Dendritic cell treated with granulocyte-macrophage colony-stimulating factor and Interleukin-4, amounts not matched to agents 40 ng/mL and 50 ng/mL, for 4 days (primary cell): Measurements from ENCODE around the gene SOAT2.

Source experiments
- H3K27ac Mint-ChIP-seq: one replicate; pipeline ENCODE4 v1.8.0; 2022; ENCODE audit warnings: mild to moderate bottlenecking, mixed read lengths
- H3K27me3 Mint-ChIP-seq: one replicate; pipeline ENCODE4 v1.8.0; 2022; ENCODE audit warnings: mild to moderate bottlenecking, mixed read lengths
- H3K36me3 Mint-ChIP-seq: one replicate; pipeline ENCODE4 v1.8.0; 2022; ENCODE audit warnings: low read depth, mixed read lengths
- H3K4me1 Mint-ChIP-seq: one replicate; pipeline ENCODE4 v1.8.0; 2022; ENCODE audit warnings: low read depth, mixed read lengths
- H3K4me3 Mint-ChIP-seq: one replicate; pipeline ENCODE4 v1.8.0; 2022; ENCODE audit warnings: mild to moderate bottlenecking, moderate library complexity, mixed read lengths
- H3K9me3 Mint-ChIP-seq: one replicate; pipeline ENCODE4 v1.8.0; 2022; ENCODE audit warnings: mixed read lengths
- intact Hi-C: fragments of 100-400 bp; cut with micrococcal nuclease; formaldehyde crosslinking; loops from one replicate; pipeline ENCODE4 v1.15.0; 2022

The SOAT2 gene

DNA sequence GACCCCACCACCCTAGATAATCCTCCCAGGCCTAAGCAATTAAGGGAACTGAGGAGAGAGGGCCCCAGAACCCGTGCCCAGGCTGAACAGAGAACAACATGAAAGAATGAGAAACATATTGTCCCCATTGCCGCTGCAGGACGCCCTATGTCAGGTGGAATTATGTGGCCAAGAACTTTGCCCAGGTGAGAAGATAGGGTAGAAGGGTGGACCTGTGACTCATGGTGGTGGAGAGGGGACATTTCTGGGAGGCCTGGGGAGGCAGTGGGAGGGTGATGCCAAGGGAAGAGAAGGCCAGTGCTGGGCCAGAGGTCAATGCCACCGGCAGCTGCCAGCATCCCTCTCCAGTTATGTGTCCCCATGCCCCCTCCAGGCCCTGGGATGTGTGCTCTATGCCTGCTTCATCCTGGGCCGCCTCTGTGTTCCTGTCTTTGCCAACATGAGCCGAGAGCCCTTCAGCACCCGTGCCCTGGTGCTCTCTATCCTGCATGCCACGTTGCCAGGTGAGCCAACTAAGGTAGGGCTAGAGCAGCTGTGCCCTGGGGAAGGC lies 15.5 kb downstream of the SOAT2 start:
- intact Hi-C loops = no loop called here
- H3K9me3 Mint-ChIP-seq = no peaks in the 10 kb centered on the region
- no peak overlapping the region for H3K4me3 Mint-ChIP-seq
- H3K4me1 Mint-ChIP-seq = no peaks in the 10 kb centered on the region
- peaks cover 2% of the 10 kb centered on the region for H3K27me3 Mint-ChIP-seq
- no peak overlapping the region for H3K27ac Mint-ChIP-seq
- no peaks in the 10 kb centered on the region for H3K36me3 Mint-ChIP-seq

DNA sequence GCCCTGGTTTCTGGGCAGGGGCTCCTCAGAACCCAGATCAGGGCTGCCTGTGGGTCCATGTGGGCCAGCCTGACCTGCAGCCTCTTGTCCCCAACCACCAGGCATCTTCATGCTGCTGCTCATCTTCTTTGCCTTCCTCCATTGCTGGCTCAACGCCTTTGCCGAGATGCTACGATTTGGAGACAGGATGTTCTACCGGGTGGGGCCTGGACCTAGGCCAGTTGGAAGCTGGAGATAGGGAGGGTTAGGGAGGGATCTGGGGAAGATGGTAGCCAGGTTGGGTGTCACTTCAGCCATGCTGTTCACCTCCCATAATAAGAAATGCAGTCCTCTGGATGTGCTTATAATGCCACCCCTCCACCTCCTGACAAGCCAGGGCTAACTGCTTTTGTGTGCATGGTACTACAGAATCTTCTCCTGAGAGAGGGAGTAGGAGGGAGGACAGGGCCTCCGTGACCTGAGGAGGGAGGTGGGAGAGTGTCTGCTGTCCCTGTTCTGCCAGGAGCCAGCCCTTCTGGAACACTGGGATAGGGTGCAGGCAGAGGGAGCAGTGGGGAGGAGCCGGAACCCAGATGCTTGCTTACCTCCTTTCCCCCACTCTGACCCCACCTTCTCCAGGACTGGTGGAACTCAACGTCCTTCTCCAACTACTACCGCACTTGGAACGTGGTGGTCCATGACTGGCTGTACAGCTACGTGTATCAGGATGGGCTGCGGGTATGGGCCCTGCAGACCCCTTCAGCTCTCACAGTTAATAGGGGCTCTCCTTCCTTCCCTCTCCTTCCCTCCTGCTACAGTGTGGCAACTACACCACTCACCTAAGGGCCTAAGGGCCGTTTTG lies 17.6 kb downstream of the SOAT2 start:
- H3K4me3 Mint-ChIP-seq = no peak overlapping the region
- no peak overlapping the region for H3K27ac Mint-ChIP-seq
- intact Hi-C loops = no loop called here
- H3K9me3 Mint-ChIP-seq = no peaks in the 10 kb centered on the region
- H3K4me1 Mint-ChIP-seq = no peaks in the 10 kb centered on the region
- no peaks in the 10 kb centered on the region for H3K36me3 Mint-ChIP-seq
- H3K27me3 Mint-ChIP-seq = peaks cover 2% of the 10 kb centered on the region

DNA sequence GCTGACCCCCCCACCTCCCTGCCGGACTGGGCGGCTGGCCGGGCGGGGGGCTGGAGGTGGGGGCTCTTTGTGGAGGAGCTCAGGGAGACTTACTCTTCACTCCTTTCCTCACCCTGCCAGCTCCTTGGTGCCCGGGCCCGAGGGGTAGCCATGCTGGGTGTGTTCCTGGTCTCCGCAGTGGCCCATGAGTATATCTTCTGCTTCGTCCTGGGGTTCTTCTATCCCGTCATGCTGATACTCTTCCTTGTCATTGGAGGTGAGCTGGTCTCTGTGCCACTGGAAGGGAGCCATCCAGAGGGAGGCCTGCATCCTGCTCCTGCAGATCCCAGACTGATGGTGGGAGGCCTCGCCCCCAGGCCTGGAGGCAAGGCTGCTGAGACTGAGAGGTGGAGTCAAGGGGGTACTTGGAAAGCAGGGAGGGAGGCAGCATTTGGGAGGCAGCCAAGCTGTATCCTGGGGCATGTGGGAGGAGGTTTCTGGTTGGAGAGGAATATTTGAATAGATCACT lies 19.7 kb downstream of the SOAT2 start:
- no peak overlapping the region for H3K27ac Mint-ChIP-seq
- H3K27me3 Mint-ChIP-seq = peaks cover 2% of the 10 kb centered on the region
- H3K4me1 Mint-ChIP-seq = peaks cover 11% of the 10 kb centered on the region
- no peaks in the 10 kb centered on the region for H3K9me3 Mint-ChIP-seq
- intact Hi-C loops = no loop called here
- no peaks in the 10 kb centered on the region for H3K36me3 Mint-ChIP-seq
- H3K4me3 Mint-ChIP-seq = no peak overlapping the region

DNA sequence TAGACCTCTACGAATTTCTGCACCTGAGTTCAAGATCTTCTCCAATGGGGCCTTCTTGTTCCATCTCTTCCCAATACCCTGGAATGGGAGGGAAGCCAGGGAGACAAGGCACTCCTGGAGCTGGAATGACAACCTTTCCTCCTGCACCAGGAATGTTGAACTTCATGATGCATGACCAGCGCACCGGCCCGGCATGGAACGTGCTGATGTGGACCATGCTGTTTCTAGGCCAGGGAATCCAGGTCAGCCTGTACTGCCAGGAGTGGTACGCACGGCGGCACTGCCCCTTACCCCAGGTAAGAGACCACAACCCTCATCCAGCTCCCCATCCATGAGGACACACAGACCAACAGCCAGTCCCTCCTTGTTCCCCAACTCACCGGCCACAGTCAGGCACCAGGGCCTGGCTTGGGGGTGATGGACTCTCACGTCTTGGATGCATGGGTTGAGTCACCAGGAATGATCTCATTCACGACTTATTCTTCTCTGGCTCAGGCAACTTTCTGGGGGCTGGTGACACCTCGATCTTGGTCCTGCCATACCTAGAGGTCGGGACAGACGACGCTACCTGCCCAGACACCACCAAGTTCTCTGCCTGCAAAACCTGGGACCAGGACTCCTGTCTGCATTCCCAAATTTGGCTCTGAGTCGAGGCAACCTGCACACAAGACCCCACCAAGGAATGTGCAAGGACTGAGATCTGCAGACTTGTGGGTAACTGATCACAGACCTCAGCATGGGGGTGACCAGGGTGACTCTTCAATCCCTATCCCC lies 20.5 kb downstream of the SOAT2 start:
- intact Hi-C loops = no loop called here
- H3K9me3 Mint-ChIP-seq = no peaks in the 10 kb centered on the region
- peaks cover 16% of the 10 kb centered on the region for H3K4me1 Mint-ChIP-seq
- no peak overlapping the region for H3K27ac Mint-ChIP-seq
- no peak overlapping the region for H3K4me3 Mint-ChIP-seq
- peaks cover 2% of the 10 kb centered on the region for H3K27me3 Mint-ChIP-seq
- H3K36me3 Mint-ChIP-seq = no peaks in the 10 kb centered on the region

DNA sequence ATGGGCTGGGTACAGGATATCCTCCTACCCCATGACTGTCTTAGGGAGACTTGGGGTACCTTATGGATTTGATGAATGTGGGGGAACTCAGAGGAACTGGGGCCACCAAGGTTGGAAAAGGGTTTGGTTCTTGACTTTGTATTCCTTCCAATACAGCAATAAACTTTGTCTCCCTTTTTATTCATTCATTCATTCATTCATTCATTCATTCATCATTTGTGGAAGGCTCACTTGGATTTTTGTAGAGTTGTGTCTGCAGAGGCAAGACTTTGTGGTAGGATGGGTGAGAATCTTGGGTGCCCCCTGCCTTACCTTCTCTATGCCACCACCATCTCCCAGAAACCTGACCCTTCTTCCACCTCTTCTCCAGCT lies 21.1 kb downstream of the SOAT2 start:
- H3K4me1 Mint-ChIP-seq = peaks cover 21% of the 10 kb centered on the region
- no peaks in the 10 kb centered on the region for H3K36me3 Mint-ChIP-seq
- no peaks in the 10 kb centered on the region for H3K9me3 Mint-ChIP-seq
- H3K4me3 Mint-ChIP-seq = no peak overlapping the region
- H3K27me3 Mint-ChIP-seq = peaks cover 2% of the 10 kb centered on the region
- H3K27ac Mint-ChIP-seq = no peak overlapping the region
- intact Hi-C loops = no loop called here

DNA sequence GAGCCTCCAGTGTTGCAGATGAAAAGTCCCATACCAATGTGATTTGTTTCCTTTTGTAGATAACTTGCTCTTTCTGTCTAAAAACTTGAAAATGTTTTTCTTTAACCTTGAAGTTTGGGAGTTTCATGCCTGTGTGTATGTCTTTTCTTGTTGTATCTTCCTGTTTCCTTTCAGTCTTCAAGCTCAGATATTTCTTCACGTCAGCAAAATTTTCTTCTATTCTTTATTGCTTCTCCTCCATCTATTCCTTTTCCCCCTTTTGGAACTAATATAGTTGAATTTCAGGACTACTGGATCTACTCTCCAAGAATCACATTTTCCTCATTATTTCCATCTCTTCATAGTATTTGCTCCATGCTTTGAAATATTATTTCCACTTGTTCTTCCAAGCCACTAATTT lies 23.9 kb downstream of the SOAT2 start:
- peaks cover 2% of the 10 kb centered on the region for H3K27me3 Mint-ChIP-seq
- H3K4me3 Mint-ChIP-seq = no peak overlapping the region
- H3K9me3 Mint-ChIP-seq = no peaks in the 10 kb centered on the region
- no peaks in the 10 kb centered on the region for H3K36me3 Mint-ChIP-seq
- intact Hi-C loops = no loop called here
- peaks cover 41% of the 10 kb centered on the region for H3K4me1 Mint-ChIP-seq
- no peak overlapping the region for H3K27ac Mint-ChIP-seq

DNA sequence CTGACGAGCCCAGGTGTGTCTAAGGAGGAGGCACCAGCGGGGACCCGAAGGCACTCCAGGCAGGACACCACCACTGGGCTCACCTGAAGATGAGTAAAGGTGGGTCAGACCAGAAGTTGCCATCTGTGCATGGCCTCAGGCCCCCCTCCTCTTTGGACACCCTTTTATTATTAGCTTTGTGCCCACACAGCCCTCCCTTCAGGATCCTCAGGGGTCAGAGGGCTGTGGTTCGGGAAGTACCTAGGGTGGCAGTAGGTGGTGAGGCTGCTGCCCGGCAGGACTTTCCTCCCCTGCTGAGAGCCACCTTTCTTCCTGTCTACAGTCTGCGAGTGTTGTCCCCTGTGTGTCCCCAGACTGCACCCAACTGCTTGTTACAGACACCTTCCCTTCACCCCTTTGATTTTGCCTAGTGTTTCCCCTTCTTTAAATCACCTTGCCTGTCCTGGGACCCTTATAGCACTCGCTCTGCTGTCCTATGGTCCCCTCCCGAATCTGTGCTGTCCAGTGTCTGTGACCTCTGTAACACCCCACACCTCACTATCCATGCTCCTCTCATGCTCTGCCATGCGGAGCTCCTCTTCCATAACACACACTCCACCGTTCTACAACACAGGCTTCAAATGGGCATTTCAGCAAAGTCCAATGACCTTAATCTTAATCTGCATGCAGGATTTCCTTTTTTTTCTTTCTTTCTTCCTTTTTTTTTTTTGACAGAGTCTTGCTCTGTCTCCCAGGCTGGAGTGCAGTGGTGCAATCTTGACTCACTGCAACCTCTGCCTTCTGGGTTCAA lies 25.7 kb downstream of the SOAT2 start:
- Mint-ChIP-seq H3K36me3 (no peaks in the 10 kb centered on the region), H3K27ac (no peak overlapping the region), H3K4me3 (no peak overlapping the region), H3K4me1 (peaks cover 41% of the 10 kb centered on the region), H3K9me3 (no peaks in the 10 kb centered on the region), H3K27me3 (no peaks in the 10 kb centered on the region)
- intact Hi-C loops = no loop called here

DNA sequence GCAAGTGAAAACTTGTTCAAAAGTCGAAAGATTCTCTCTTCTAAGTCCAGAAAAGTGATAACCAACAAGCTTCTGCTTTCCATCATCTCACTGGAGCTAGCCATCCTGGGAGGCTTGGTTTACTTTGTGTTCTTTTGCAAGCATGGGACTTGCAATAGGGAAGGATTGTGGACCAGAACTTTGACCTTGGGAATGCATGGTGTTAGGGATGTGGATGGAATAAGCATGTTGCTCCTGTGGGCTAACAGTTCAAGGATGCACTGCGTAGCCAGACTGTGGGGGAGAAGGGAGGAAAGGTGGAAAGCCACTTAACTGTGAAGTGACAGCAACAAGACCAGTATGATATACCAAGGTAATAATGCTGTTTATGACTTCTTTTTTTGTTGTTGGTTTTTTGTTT lies 28.6 kb downstream of the SOAT2 start:
- Mint-ChIP-seq H3K36me3 (no peaks in the 10 kb centered on the region), H3K4me3 (no peak overlapping the region), H3K9me3 (no peaks in the 10 kb centered on the region), H3K4me1 (peaks cover 41% of the 10 kb centered on the region), H3K27ac (no peak overlapping the region), H3K27me3 (peaks cover 2% of the 10 kb centered on the region)
- intact Hi-C loops = no loop called here

DNA sequence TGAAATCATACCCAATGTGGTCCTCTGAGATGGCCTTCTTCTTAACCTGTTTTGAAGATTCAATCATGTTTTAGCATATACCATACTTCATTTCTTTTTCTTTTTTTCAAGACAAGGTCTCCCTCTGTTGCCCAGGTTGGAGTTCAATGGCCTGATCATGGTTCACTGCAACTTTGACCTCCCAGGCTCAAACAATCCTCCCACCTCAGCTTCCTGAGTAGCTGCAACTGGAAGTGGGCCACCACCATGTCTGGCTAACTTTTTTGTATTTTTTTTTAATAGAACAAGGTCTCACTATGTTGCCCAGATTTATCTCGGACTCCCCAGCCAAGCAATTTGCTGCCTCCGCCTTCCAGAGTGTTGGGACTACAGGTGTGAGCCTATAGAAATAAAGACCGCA lies 30.4 kb downstream of the SOAT2 start:
- H3K9me3 Mint-ChIP-seq = peaks cover 12% of the 10 kb centered on the region
- no peaks in the 10 kb centered on the region for H3K36me3 Mint-ChIP-seq
- H3K4me3 Mint-ChIP-seq = no peak overlapping the region
- H3K27ac Mint-ChIP-seq = no peak overlapping the region
- peaks cover 8% of the 10 kb centered on the region for H3K27me3 Mint-ChIP-seq
- peaks cover 31% of the 10 kb centered on the region for H3K4me1 Mint-ChIP-seq
- intact Hi-C loops = no loop called here

DNA sequence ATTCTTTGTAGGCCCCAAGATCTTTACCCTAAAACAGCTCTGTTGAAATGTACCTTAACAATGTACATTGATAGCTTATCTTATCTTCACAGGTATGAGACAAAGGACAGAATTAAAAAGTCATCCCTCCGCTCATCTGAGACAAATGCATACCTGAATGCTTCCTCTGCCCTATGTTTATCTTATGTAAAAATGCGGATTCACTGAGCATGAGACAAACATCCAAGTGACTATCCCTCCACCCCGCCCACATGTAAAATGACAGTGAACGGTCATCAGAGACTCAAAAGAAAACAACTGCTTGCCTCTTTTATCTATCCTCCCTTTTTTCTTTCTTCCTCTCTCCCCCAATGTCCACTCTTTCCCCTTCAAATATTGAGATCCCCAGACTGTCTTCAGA lies 40.1 kb downstream of the SOAT2 start:
- no peaks in the 10 kb centered on the region for H3K4me1 Mint-ChIP-seq
- no peak overlapping the region for H3K4me3 Mint-ChIP-seq
- no peaks in the 10 kb centered on the region for H3K27me3 Mint-ChIP-seq
- intact Hi-C loops = no loop called here
- peaks cover 15% of the 10 kb centered on the region for H3K9me3 Mint-ChIP-seq
- H3K27ac Mint-ChIP-seq = no peak overlapping the region
- H3K36me3 Mint-ChIP-seq = no peaks in the 10 kb centered on the region

DNA sequence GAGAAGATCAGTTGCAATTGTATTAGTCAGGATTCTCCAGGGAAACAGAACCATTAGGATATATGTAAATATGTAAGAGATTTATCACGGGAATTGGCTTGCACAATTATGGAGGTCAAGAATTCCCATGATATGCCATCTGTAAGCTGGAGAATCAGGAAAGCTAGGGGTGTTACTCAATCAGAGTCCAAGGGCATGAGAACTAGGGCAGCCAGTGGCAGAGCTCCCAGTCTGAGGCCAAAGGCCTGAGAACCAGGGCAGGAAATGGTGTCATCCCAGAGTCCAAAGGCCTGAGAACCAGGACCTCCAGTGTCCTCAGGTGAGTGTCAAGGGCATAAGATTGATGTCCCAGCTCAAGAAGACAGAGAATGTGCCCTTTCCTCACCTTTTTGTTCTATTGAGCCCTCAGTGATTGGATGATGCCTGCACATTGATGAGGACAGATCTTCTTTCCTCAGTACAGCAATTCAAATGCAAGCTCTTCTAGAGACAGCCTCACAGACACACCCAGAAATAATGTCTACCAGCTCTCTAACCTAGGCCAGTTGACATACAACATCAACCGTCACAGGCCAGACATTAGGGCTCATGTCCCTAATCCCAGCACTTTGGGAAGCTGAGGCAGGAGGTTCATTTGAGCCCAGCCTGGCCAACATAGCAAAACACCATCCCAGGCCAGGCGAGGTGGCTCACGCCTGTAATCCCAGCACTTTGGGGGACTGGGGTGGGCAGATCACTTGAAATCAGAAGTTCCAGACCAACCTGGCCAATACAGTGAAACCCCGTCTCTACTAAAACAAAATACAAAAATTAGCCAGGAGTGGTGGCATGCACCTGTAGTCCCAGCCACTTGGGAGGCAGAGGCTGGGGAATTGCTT lies 42.3 kb downstream of the SOAT2 start:
- no peaks in the 10 kb centered on the region for H3K4me1 Mint-ChIP-seq
- intact Hi-C loops = no loop called here
- H3K36me3 Mint-ChIP-seq = no peaks in the 10 kb centered on the region
- no peaks in the 10 kb centered on the region for H3K9me3 Mint-ChIP-seq
- H3K27me3 Mint-ChIP-seq = peaks cover under 1% of the 10 kb centered on the region
- H3K4me3 Mint-ChIP-seq = no peak overlapping the region
- H3K27ac Mint-ChIP-seq = no peak overlapping the region

DNA sequence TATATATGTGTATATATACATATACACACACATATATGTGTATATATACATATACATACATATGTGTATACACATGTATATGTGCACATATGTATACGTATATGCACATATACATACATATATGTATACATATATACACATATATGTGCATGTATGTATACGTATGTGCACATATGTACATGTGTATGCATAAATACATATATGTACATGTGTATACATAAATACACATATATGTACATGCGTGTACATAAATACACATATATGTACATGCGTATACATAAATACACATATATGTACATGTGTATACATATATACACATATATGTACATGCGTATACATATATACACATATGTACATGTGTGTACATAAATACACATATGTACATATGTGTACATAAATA lies 43.9 kb downstream of the SOAT2 start:
- no peaks in the 10 kb centered on the region for H3K9me3 Mint-ChIP-seq

DNA sequence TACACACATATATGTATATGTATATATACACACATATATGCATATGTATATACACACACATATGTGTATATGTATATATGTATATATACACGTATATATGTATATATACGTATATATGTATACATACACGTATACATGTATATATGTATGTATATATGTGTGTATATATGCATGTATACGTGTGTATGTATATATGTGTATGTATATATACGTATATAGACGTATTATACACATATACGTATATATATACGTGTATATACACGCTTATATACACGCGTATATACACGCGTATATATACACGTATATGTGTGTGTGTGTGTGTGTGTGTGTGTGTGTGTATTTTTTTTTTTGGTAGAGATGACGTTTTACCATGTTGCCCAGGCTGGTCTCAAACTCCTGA lies 44.4 kb downstream of the SOAT2 start:
- Mint-ChIP-seq H3K36me3 (no peaks in the 10 kb centered on the region), H3K27ac (no peak overlapping the region), H3K4me1 (no peaks in the 10 kb centered on the region), H3K4me3 (no peak overlapping the region), H3K9me3 (no peaks in the 10 kb centered on the region), H3K27me3 (peaks cover 5% of the 10 kb centered on the region)
- intact Hi-C loops = no loop called here

More for the DNA sequence above, 43.9 kb downstream of the SOAT2 start:
- no peak overlapping the region for H3K27ac Mint-ChIP-seq
- intact Hi-C loops = no loop called here
- no peaks in the 10 kb centered on the region for H3K36me3 Mint-ChIP-seq
- no peaks in the 10 kb centered on the region for H3K4me1 Mint-ChIP-seq
- H3K27me3 Mint-ChIP-seq = peaks cover 5% of the 10 kb centered on the region
- H3K4me3 Mint-ChIP-seq = no peak overlapping the region
